Measurements from ENCODE around the gene FNBP1.
"Not testable (repeated sequence)": the region's sequence is repeated elsewhere in the genome, so short reads cannot be mapped to it uniquely, and the experiment has no call there.

Gene FNBP1

DNA sequence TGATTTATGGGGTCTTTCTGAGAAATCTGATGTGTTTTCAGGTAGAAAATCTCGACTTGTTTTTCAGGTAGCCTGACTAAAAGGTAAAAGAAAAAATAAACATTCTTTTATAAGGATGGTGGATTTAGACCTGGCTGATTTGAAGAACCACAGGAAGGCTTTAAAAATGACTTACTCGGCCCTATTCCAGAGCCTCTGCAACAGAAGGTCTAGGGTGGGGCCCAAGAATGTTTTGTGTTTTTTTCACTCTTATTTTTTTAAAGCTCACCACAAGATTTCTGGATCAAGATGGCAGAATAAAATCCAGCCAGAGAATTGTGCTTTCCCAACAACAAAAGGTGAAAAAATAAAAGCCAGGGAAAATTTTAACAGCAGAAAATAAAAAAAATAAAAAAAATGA, 59.1 kb downstream of the FNBP1 start:
- TF ChIP-seq CTCF (IDR thresholded peaks at IDR 0.05; ENCODE audit: control insufficient read depth, extremely low read depth, insufficient read depth): no peak
- H3K4me3 ChIP-seq (ENCODE audit: low read depth, low read length): no peak overlapping the region
- DNase-seq (ENCODE audit: low read depth): no peak

DNA sequence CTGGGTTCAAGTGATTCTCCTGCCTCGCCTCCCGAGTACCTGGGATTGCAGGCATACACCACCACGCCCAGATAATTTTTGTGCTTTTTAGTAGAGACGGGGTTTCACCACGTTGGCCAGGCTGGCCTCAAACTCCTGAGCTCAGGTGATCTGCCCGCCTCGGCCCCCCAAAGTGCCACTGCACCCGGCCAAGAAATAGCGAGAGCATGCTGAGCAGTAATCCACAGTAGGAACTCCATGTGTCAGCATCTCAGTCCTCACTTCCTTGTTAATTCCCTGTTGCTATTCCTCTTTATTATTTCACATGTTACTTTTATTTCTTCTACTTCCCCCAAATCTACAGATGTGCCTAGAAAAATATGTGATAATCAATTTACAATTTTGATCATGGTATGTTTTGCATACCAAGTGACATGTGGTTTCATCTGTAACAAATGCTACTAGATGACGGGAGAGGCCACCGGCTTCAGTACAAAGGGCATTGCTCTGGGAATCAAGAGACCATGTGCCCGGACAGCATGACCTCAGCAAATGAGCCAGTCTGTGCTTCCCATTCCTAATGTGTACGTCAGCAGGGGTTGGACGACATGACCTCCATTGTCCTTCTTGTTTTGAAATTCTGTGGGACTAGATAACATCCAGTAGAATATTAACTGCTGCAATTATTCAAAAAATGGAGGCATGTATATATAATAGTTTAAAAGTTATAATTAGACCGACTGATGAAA, 61.6 kb downstream of the FNBP1 start:
- TF ChIP-seq CTCF (IDR thresholded peaks at IDR 0.05; ENCODE audit: control insufficient read depth, extremely low read depth, insufficient read depth): no peak
- DNase-seq (ENCODE audit: low read depth): no peak
- H3K4me3 ChIP-seq (ENCODE audit: low read depth, low read length): no peak overlapping the region

GRCh38 chr9:129980224-129980623, 62.8 kb downstream of the FNBP1 start:
- not testable (repeated sequence) for DNase-seq (ENCODE audit: low read depth); H3K4me3 ChIP-seq (ENCODE audit: low read depth, low read length)

DNA sequence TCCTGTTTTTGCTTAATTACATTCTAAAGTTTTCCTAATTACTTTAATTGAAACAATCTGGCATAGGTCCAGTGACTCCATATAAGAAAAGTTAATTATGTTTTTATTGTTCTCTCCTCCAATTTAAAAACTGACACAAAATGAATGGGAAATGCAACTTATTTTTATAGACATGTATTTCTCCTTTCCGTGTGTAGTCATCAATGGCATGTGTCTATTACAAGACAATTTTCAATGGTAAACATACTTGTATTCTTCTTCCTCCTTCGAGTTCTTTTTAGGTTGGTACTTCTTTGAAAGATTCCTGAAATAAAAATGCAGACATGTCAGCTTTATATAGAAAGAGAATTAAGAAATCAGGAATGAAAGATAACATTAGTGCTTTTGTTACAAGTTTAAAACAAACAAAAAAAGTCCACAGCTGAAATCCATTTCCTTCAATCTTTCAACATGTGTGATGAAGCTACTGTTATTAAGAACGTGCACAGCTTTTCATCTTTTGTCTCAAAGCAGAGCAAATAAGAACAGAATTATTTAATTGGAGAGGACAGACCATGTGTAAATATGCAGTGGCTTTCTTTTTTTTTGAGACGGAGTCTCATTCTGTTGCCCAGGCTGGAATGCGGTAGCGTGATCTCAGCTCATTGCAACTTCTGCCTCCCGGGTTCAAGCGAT, 63.8 kb downstream of the FNBP1 start:
- H3K4me3 ChIP-seq (ENCODE audit: low read depth, low read length): no peak overlapping the region
- TF ChIP-seq CTCF (IDR thresholded peaks at IDR 0.05; ENCODE audit: control insufficient read depth, extremely low read depth, insufficient read depth): no peak
- no peak for DNase-seq (ENCODE audit: low read depth)

- TF ChIP-seq CTCF (IDR thresholded peaks at IDR 0.05; ENCODE audit: control insufficient read depth, extremely low read depth, insufficient read depth): no peak
- no peak overlapping the region for H3K4me3 ChIP-seq (ENCODE audit: low read depth, low read length)
- DNase-seq (ENCODE audit: low read depth): no peak
These were observed 70.2 kb downstream of the FNBP1 start for GRCh38 chr9:129972816-129973215.

- no peak overlapping the region for H3K4me3 ChIP-seq (ENCODE audit: low read depth, low read length)
- DNase-seq (ENCODE audit: low read depth): peak; percentile 48
- TF ChIP-seq CTCF (IDR thresholded peaks at IDR 0.05; ENCODE audit: control insufficient read depth, extremely low read depth, insufficient read depth): no peak
These were observed 74.1 kb downstream of the FNBP1 start for GRCh38 chr9:129968690-129969485.

All from LNCaP clone FGC (cell line).